Mucosa of rectum (tissue), 2 donors: ENCODE measurements around the gene AGBL1.

Source experiments
- H3K27ac ChIP-seq, 2 donors: one replicate each; pipeline ENCODE4 v1.7.0; 2013; ENCODE audit warnings: inconsistent platforms in 2 of 2, low read depth in 2 of 2, low read length in 2 of 2
- H3K27me3 ChIP-seq, 2 donors: one replicate each; pipeline ENCODE4 v1.7.0; 2013; ENCODE audit warnings: low read length in 2 of 2; ENCODE audit not compliant: control insufficient read depth in 2 of 2, insufficient read depth in 2 of 2
- H3K36me3 ChIP-seq, 2 donors: one replicate each; pipeline ENCODE4 v1.7.0; 2013; ENCODE audit warnings: low read length in 2 of 2; ENCODE audit not compliant: control insufficient read depth in 2 of 2, insufficient read depth in 2 of 2
- H3K4me1 ChIP-seq, 2 donors: one replicate each; pipeline ENCODE4 v1.7.0; 2013; ENCODE audit warnings: low read length in 2 of 2, mild to moderate bottlenecking in 1 of 2; ENCODE audit not compliant: control insufficient read depth in 2 of 2, insufficient read depth in 2 of 2
- H3K4me3 ChIP-seq, 2 donors: one replicate each; pipeline ENCODE4 v1.7.0; 2013; ENCODE audit warnings: low read length in 2 of 2
- H3K9ac ChIP-seq, 2 donors: one replicate each; pipeline ENCODE4 v1.7.0; 2013; ENCODE audit warnings: low read length in 2 of 2, low read depth in 1 of 2, mild to moderate bottlenecking in 1 of 2
- H3K9me3 ChIP-seq, 2 donors: one replicate each; pipeline ENCODE4 v1.7.0; 2013; ENCODE audit warnings: low read length in 2 of 2; ENCODE audit not compliant: control insufficient read depth in 2 of 2
- donor health status: healthy.
- donor health status: Normal muscosa, but diverticular disease.

The AGBL1 gene

GRCh38 chr15:86231864-86232721 lies 152.4 kb downstream of the AGBL1 start:
- H3K9me3 ChIP-seq: no peaks in the 10 kb centered on the region
- H3K9ac ChIP-seq: no peak overlapping the region
- H3K4me3 ChIP-seq: peak overlapping the region in 1 of 2 donors; percentile 9
- peaks cover 3% of the 10 kb centered on the region in 2 donors for H3K27me3 ChIP-seq
- H3K4me1 ChIP-seq: no peaks in the 10 kb centered on the region
- no peak overlapping the region for H3K27ac ChIP-seq
- no peaks in the 10 kb centered on the region for H3K36me3 ChIP-seq

GRCh38 chr15:86235667-86236066 lies 156.0 kb downstream of the AGBL1 start:
- Histone ChIP-seq H3K27ac (no peak overlapping the region), H3K36me3 (no peaks in the 10 kb centered on the region), H3K27me3 (peaks cover 3% of the 10 kb centered on the region in 2 donors), H3K9me3 (no peaks in the 10 kb centered on the region), H3K4me1 (no peaks in the 10 kb centered on the region), H3K9ac (no peak overlapping the region), H3K4me3 (no peak overlapping the region)

- no peaks in the 10 kb centered on the region for H3K4me1 ChIP-seq
- no peaks in the 10 kb centered on the region for H3K36me3 ChIP-seq
- H3K27me3 ChIP-seq: peaks cover 3% of the 10 kb centered on the region in 2 donors
- H3K27ac ChIP-seq: no peak overlapping the region
- no peak overlapping the region for H3K4me3 ChIP-seq
- no peak overlapping the region for H3K9ac ChIP-seq
- no peaks in the 10 kb centered on the region for H3K9me3 ChIP-seq
Observed at GRCh38 chr15:86236356-86237110, 156.9 kb downstream of the AGBL1 start.

- Histone ChIP-seq H3K27me3 (peaks cover 3% of the 10 kb centered on the region in 2 donors), H3K27ac (no peak overlapping the region), H3K4me1 (no peaks in the 10 kb centered on the region), H3K9me3 (no peaks in the 10 kb centered on the region), H3K9ac (no peak overlapping the region), H3K4me3 (no peak overlapping the region), H3K36me3 (no peaks in the 10 kb centered on the region)
Observed at GRCh38 chr15:86237111-86237500, 157.4 kb downstream of the AGBL1 start.

- H3K4me3 ChIP-seq: no peak overlapping the region
- no peaks in the 10 kb centered on the region for H3K4me1 ChIP-seq
- H3K27me3 ChIP-seq: no peaks in the 10 kb centered on the region
- no peaks in the 10 kb centered on the region for H3K9me3 ChIP-seq
- H3K9ac ChIP-seq: no peak overlapping the region
- H3K36me3 ChIP-seq: no peaks in the 10 kb centered on the region
- H3K27ac ChIP-seq: no peak overlapping the region
Observed at GRCh38 chr15:86247249-86247955, 167.7 kb downstream of the AGBL1 start.

GRCh38 chr15:86255247-86255646 lies 175.6 kb downstream of the AGBL1 start:
- Histone ChIP-seq H3K4me3 (no peak overlapping the region), H3K27ac (no peak overlapping the region), H3K4me1 (no peaks in the 10 kb centered on the region), H3K9me3 (no peaks in the 10 kb centered on the region), H3K9ac (no peak overlapping the region), H3K36me3 (no peaks in the 10 kb centered on the region), H3K27me3 (no peaks in the 10 kb centered on the region)

GRCh38 chr15:86256628-86257027 lies 177.0 kb downstream of the AGBL1 start:
- H3K36me3 ChIP-seq: no peaks in the 10 kb centered on the region
- no peak overlapping the region for H3K9ac ChIP-seq
- no peaks in the 10 kb centered on the region for H3K9me3 ChIP-seq
- no peak overlapping the region for H3K4me3 ChIP-seq
- no peaks in the 10 kb centered on the region for H3K4me1 ChIP-seq
- H3K27ac ChIP-seq: no peak overlapping the region
- H3K27me3 ChIP-seq: no peaks in the 10 kb centered on the region

GRCh38 chr15:86259589-86259988 lies 179.9 kb downstream of the AGBL1 start:
- H3K4me1 ChIP-seq: no peaks in the 10 kb centered on the region
- H3K9ac ChIP-seq: no peak overlapping the region
- no peak overlapping the region for H3K4me3 ChIP-seq
- no peak overlapping the region for H3K27ac ChIP-seq
- no peaks in the 10 kb centered on the region for H3K36me3 ChIP-seq
- H3K27me3 ChIP-seq: no peaks in the 10 kb centered on the region
- H3K9me3 ChIP-seq: no peaks in the 10 kb centered on the region

GRCh38 chr15:86263230-86263629 lies 183.6 kb downstream of the AGBL1 start:
- no peak overlapping the region for H3K4me3 ChIP-seq
- no peak overlapping the region for H3K9ac ChIP-seq
- no peaks in the 10 kb centered on the region for H3K4me1 ChIP-seq
- no peaks in the 10 kb centered on the region for H3K27me3 ChIP-seq
- H3K9me3 ChIP-seq: no peaks in the 10 kb centered on the region
- no peak overlapping the region for H3K27ac ChIP-seq
- no peaks in the 10 kb centered on the region for H3K36me3 ChIP-seq
